PFSK-1 (cell line): ENCODE measurements around the gene HOXD12.

Experiments
- SIN3A ChIP-seq: IDR thresholded peaks from 2 replicates; pipeline ENCODE4 v1.6.1; 2012; ENCODE audit warnings: mild to moderate bottlenecking, low read length, moderate library complexity, borderline replicate concordance; ENCODE audit not compliant: insufficient read depth
- TF ChIP-seq, protein P1 (sequence below), 2 experiments: IDR thresholded peaks; 2 replicates each; pipeline versions ENCODE4 v1.6.1 to v1.8.0; 2011 to 2012; ENCODE audit warnings: low read depth in 2 of 2, low read length in 2 of 2, control low read depth in 1 of 2, inconsistent platforms in 1 of 2, mild to moderate bottlenecking in 1 of 2, moderate library complexity in 1 of 2; ENCODE audit not compliant: insufficient read depth in 1 of 2

DNA sequence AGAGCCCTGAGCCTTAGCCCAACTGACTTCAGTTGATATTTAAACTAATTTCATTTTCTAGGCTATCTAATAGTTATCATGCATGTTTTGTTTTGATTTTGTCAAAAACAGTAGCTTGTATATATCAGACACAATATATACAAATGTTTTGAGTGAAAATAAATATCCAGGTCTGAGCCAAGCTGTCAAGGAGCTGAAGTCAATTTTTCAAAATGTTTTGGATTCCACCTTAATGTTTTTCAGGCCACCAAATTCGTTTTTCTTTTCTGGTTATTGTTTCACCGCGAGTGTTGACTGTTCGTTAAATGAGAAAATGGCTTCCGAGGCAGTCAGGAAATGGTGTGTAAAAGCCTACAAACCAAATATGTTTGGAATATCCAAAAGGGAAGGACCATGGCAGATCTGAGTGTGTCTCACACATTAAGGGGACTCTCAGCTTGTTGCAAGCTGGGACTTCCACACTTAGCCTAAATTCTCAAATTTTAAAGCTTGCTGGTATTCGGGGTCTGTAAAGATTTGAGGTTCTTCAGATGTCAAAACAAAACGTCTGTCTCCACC lies 2.8 kb downstream of the HOXD12 start:
- TF ChIP-seq, protein P1, sequence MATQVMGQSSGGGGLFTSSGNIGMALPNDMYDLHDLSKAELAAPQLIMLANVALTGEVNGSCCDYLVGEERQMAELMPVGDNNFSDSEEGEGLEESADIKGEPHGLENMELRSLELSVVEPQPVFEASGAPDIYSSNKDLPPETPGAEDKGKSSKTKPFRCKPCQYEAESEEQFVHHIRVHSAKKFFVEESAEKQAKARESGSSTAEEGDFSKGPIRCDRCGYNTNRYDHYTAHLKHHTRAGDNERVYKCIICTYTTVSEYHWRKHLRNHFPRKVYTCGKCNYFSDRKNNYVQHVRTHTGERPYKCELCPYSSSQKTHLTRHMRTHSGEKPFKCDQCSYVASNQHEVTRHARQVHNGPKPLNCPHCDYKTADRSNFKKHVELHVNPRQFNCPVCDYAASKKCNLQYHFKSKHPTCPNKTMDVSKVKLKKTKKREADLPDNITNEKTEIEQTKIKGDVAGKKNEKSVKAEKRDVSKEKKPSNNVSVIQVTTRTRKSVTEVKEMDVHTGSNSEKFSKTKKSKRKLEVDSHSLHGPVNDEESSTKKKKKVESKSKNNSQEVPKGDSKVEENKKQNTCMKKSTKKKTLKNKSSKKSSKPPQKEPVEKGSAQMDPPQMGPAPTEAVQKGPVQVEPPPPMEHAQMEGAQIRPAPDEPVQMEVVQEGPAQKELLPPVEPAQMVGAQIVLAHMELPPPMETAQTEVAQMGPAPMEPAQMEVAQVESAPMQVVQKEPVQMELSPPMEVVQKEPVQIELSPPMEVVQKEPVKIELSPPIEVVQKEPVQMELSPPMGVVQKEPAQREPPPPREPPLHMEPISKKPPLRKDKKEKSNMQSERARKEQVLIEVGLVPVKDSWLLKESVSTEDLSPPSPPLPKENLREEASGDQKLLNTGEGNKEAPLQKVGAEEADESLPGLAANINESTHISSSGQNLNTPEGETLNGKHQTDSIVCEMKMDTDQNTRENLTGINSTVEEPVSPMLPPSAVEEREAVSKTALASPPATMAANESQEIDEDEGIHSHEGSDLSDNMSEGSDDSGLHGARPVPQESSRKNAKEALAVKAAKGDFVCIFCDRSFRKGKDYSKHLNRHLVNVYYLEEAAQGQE (IDR thresholded peaks at IDR 0.05; ENCODE audit: insufficient read depth in 1 of 2, low read depth in 2 of 2, low read length in 2 of 2) = no peak
- TF ChIP-seq SIN3A = no peak
